Astrocyte (in vitro differentiated cells and primary cell): ENCODE data around the gene RALGPS1. TPM values are rescaled to one million over a fixed set of nuclear protein-coding genes. Genes with fewer than 3 reads are reported as not detected.
A peak's percentile ranks its signal among the peaks of the same experiment; 100 is the strongest.

Source experiments
- DNase-seq: peaks from one replicate; pipeline ENCODE4 v3.0.0-alpha.2; 2010; ENCODE audit warnings: low read depth
- FAIRE-seq: peaks from 2 replicates; lab custom pipeline; 2011; peaks lifted over from hg19 to GRCh38; lab: Jason Lieb, UNC
- H2AFZ ChIP-seq: 2 replicates; pipeline ENCODE4 v1.6.0; 2012; ENCODE audit warnings: low read depth, low read length, inconsistent platforms
- H3K27ac ChIP-seq: 2 replicates; pipeline ENCODE4 v1.5.1; 2011; ENCODE audit warnings: low read depth, low read length, inconsistent platforms
- H3K27me3 ChIP-seq: 2 replicates; pipeline ENCODE4 v1.6.0; 2011; ENCODE audit warnings: low read length, inconsistent platforms; ENCODE audit not compliant: insufficient read depth
- H3K36me3 ChIP-seq: 2 replicates; pipeline ENCODE4 v1.5.1; 2011; ENCODE audit warnings: low read length, inconsistent platforms; ENCODE audit not compliant: insufficient read depth
- H3K4me1 ChIP-seq: 2 replicates; pipeline ENCODE4 v1.5.1; 2011; ENCODE audit warnings: low read length, inconsistent platforms; ENCODE audit not compliant: insufficient read depth
- H3K4me2 ChIP-seq: 2 replicates; pipeline ENCODE4 v1.6.0; 2012; ENCODE audit warnings: low read length, inconsistent platforms
- H3K4me3 ChIP-seq: 2 replicates; pipeline ENCODE4 v1.5.1; 2011; ENCODE audit warnings: low read depth, mild to moderate bottlenecking, low read length, inconsistent platforms; ENCODE audit not compliant: insufficient read depth
- H3K79me2 ChIP-seq: 2 replicates; pipeline ENCODE4 v1.6.0; 2012; ENCODE audit warnings: mild to moderate bottlenecking, low read length, inconsistent platforms; ENCODE audit not compliant: insufficient read depth
- H3K9ac ChIP-seq: 2 replicates; pipeline ENCODE4 v1.6.0; 2012; ENCODE audit warnings: mild to moderate bottlenecking, low read length, inconsistent platforms
- H3K9me3 ChIP-seq: 2 replicates; pipeline ENCODE4 v1.5.1; 2012; ENCODE audit warnings: low read depth, mild to moderate bottlenecking, low read length, inconsistent platforms; ENCODE audit not compliant: insufficient read depth
- H4K20me1 ChIP-seq: 2 replicates; pipeline ENCODE4 v1.6.0; 2012; ENCODE audit warnings: low read length, inconsistent platforms; ENCODE audit not compliant: insufficient read depth
- H3K27ac Mint-ChIP-seq: one replicate; pipeline ENCODE4 v1.8.0; 2021; ENCODE audit warnings: mild to moderate bottlenecking, mixed read lengths; ENCODE audit not compliant: unreplicated experiment
- H3K27me3 Mint-ChIP-seq: one replicate; pipeline ENCODE4 v1.8.0; 2021; ENCODE audit warnings: low read depth, mixed read lengths; ENCODE audit not compliant: unreplicated experiment
- H3K36me3 Mint-ChIP-seq: one replicate; pipeline ENCODE4 v1.8.0; 2021; ENCODE audit warnings: low read depth, mixed read lengths; ENCODE audit not compliant: unreplicated experiment
- H3K4me1 Mint-ChIP-seq: one replicate; pipeline ENCODE4 v1.8.0; 2021; ENCODE audit warnings: low read depth, mixed read lengths; ENCODE audit not compliant: unreplicated experiment
- H3K4me3 Mint-ChIP-seq: one replicate; pipeline ENCODE4 v1.8.0; 2021; ENCODE audit warnings: mild to moderate bottlenecking, moderate library complexity, mixed read lengths; ENCODE audit not compliant: unreplicated experiment
- H3K9me3 Mint-ChIP-seq: one replicate; pipeline ENCODE4 v1.8.0; 2021; ENCODE audit warnings: mild to moderate bottlenecking, mixed read lengths; ENCODE audit not compliant: unreplicated experiment
- CTCF ChIP-seq: IDR thresholded peaks from 2 replicates; pipeline ENCODE4 v1.5.1; 2011; ENCODE audit warnings: low read depth, mild to moderate bottlenecking, inconsistent platforms, low read length, moderate library complexity; ENCODE audit not compliant: insufficient read depth
- EZH2 ChIP-seq: IDR thresholded peaks from 2 replicates; pipeline ENCODE4 v1.6.1; 2012; ENCODE audit warnings: mild to moderate bottlenecking, low read length, inconsistent platforms; ENCODE audit not compliant: insufficient read depth
- total RNA-seq: library from RNA; stranded (reverse); gene quantifications from 2 replicates; pipeline ENCODE4 v1.2.1, GENCODE V29; 2021

The RALGPS1 gene
- total RNA-seq, 1 donor from 2014 or later: 2.8 TPM

GRCh38 chr9:126886897-126887296 is 27.7 kb upstream of the RALGPS1 start:
- Mint-ChIP-seq H3K27ac (no peak overlapping the region), H3K36me3 (peaks cover 9% of the 10 kb centered on the region), H3K4me3 (no peak overlapping the region), H3K27me3 (peaks cover 2% of the 10 kb centered on the region), H3K4me1 (no peaks in the 10 kb centered on the region), H3K9me3 (no peaks in the 10 kb centered on the region)
- no peaks in the 10 kb centered on the region for H3K9me3 ChIP-seq
- H3K4me2 ChIP-seq: no peak overlapping the region
- H3K27me3 ChIP-seq: no peaks in the 10 kb centered on the region
- no peak overlapping the region for H3K9ac ChIP-seq
- DNase-seq (no peak), FAIRE-seq (no peak)
- H3K4me3 ChIP-seq: no peak overlapping the region
- peaks cover 4% of the 10 kb centered on the region for H3K36me3 ChIP-seq
- H3K27ac ChIP-seq: no peak overlapping the region
- TF ChIP-seq EZH2 (no peak), CTCF (no peak)
- H4K20me1 ChIP-seq: peaks cover 34% of the 10 kb centered on the region
- H2AFZ ChIP-seq: no peak overlapping the region
- H3K79me2 ChIP-seq: no peaks in the 10 kb centered on the region
- H3K4me1 ChIP-seq: no peaks in the 10 kb centered on the region

- Histone ChIP-seq H2AFZ (no peak overlapping the region), H4K20me1 (peaks cover 2% of the 10 kb centered on the region), H3K9me3 (no peaks in the 10 kb centered on the region), H3K79me2 (no peaks in the 10 kb centered on the region), H3K36me3 (no peaks in the 10 kb centered on the region), H3K4me2 (no peak overlapping the region), H3K27ac (no peak overlapping the region), H3K4me1 (no peaks in the 10 kb centered on the region), H3K27me3 (no peaks in the 10 kb centered on the region), H3K4me3 (no peak overlapping the region), H3K9ac (no peak overlapping the region)
- H3K36me3 Mint-ChIP-seq: peaks cover 2% of the 10 kb centered on the region
- H3K4me3 Mint-ChIP-seq: no peak overlapping the region
- TF ChIP-seq EZH2: no peak
- TF ChIP-seq CTCF: no peak
- H3K27me3 Mint-ChIP-seq: peaks cover 2% of the 10 kb centered on the region
- no peaks in the 10 kb centered on the region for H3K9me3 Mint-ChIP-seq
- H3K4me1 Mint-ChIP-seq: no peaks in the 10 kb centered on the region
- DNase-seq (no peak), FAIRE-seq (no peak)
- no peak overlapping the region for H3K27ac Mint-ChIP-seq
These were observed 22.9 kb upstream of the RALGPS1 start for GRCh38 chr9:126891676-126892075.

GRCh38 chr9:126893079-126893478 is 21.5 kb upstream of the RALGPS1 start:
- H3K9me3 Mint-ChIP-seq: no peaks in the 10 kb centered on the region
- FAIRE-seq: no peak

More at GRCh38 chr9:126893079-126893478, 21.5 kb upstream of the RALGPS1 start:
- Histone ChIP-seq H3K27ac (no peak overlapping the region), H3K9me3 (no peaks in the 10 kb centered on the region), H3K36me3 (no peaks in the 10 kb centered on the region), H3K9ac (no peak overlapping the region), H3K4me3 (no peak overlapping the region), H3K4me2 (no peak overlapping the region), H3K27me3 (no peaks in the 10 kb centered on the region), H3K4me1 (no peaks in the 10 kb centered on the region), H4K20me1 (no peaks in the 10 kb centered on the region), H3K79me2 (no peaks in the 10 kb centered on the region), H2AFZ (no peak overlapping the region)
- H3K4me3 Mint-ChIP-seq: no peak overlapping the region
- H3K36me3 Mint-ChIP-seq: no peaks in the 10 kb centered on the region
- TF ChIP-seq CTCF: peak; percentile 14
- no peak for TF ChIP-seq EZH2
- peaks cover 7% of the 10 kb centered on the region for H3K27me3 Mint-ChIP-seq
- no peak for DNase-seq
- H3K4me1 Mint-ChIP-seq: no peaks in the 10 kb centered on the region
- no peak overlapping the region for H3K27ac Mint-ChIP-seq
